Memory B cell (primary cell): ENCODE measurements around the gene GPC4.
"Not testable (repeated sequence)": the region's sequence is repeated elsewhere in the genome, so short reads cannot be mapped to it uniquely, and the experiment has no call there.

Experiments
- ATAC-seq: fragments of 150-1000 bp; cut with Tn5 transposase; 2 replicates; pipeline ENCODE4 v1.10.0; 2021; ENCODE audit warnings: low read depth, mild to moderate bottlenecking, moderate library complexity
- DNase-seq, 2 donors: peaks; one replicate each; pipeline ENCODE4 v3.0.0; 2022; ENCODE audit warnings: low spot score in 2 of 2
- H3K27ac Mint-ChIP-seq: one replicate; pipeline ENCODE4 v1.8.0; 2022; ENCODE audit warnings: mild to moderate bottlenecking, moderate library complexity, mixed read lengths
- H3K27me3 Mint-ChIP-seq: one replicate; pipeline ENCODE4 v1.8.0; 2022; ENCODE audit warnings: mixed read lengths
- H3K36me3 Mint-ChIP-seq: one replicate; pipeline ENCODE4 v1.8.0; 2022; ENCODE audit warnings: mild to moderate bottlenecking, mixed read lengths
- H3K4me1 Mint-ChIP-seq: one replicate; pipeline ENCODE4 v1.8.0; 2022; ENCODE audit warnings: mixed read lengths
- H3K4me3 Mint-ChIP-seq: one replicate; pipeline ENCODE4 v1.8.0; 2022; ENCODE audit warnings: mild to moderate bottlenecking, moderate library complexity, mixed read lengths
- H3K9me3 Mint-ChIP-seq: one replicate; pipeline ENCODE4 v1.8.0; 2022; ENCODE audit warnings: mixed read lengths

The GPC4 gene

GRCh38 chrX:133290076-133290475 is 125.2 kb downstream of the GPC4 start:
- Mint-ChIP-seq H3K36me3 (no peaks in the 10 kb centered on the region), H3K9me3 (peaks cover 2% of the 10 kb centered on the region), H3K4me1 (no peaks in the 10 kb centered on the region), H3K27me3 (no peaks in the 10 kb centered on the region), H3K27ac (no peak overlapping the region), H3K4me3 (no peak overlapping the region)
- ATAC-seq (no peak), DNase-seq (no peak)

DNA sequence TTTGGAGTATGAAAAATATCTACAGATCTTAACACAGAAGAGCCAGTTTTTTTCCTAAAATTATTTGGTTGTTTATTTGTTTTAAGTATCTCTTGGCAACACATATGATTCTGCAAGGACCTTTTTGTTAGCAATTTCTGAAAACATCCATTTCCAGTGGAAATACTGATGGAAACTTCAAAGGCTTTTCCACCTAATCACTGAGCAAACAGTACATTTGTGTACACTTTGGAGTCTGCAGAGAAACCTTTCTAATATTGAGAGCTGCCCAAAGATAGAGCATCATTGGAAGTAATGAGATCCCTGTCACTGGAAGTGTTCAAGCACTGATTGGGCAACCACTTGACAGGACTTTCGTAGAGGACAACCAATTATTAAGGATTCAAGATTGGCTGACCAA is 127.4 kb downstream of the GPC4 start:
- Mint-ChIP-seq H3K4me3 (no peak overlapping the region), H3K27ac (no peak overlapping the region)
- no peak for ATAC-seq

DNA sequence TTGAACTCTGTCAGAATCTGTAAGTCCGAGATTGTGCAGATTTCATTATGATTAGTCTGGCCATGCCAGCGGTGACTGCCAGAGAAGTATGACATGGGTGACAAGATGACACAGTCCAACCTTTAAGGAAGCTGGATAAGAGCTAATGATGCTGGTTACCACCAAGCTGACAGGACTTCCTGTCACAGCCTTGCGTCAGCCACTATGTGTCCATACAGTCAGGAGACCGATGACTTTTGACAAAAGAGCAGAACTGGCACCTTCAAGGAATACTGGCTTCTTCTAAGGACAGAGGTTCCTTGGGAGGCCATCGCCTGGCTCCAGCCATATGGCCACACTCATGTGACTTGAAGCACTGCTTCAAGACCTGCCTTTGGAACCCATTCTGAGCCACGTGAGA is 129.9 kb downstream of the GPC4 start:
- Mint-ChIP-seq H3K27me3 (no peaks in the 10 kb centered on the region), H3K4me1 (no peaks in the 10 kb centered on the region), H3K27ac (no peak overlapping the region), H3K9me3 (peaks cover 3% of the 10 kb centered on the region), H3K36me3 (no peaks in the 10 kb centered on the region), H3K4me3 (no peak overlapping the region)
- DNase-seq (no peak), ATAC-seq (no peak)

More for the DNA sequence above, 127.4 kb downstream of the GPC4 start:
- no peaks in the 10 kb centered on the region for H3K27me3 Mint-ChIP-seq
- H3K9me3 Mint-ChIP-seq = no peaks in the 10 kb centered on the region
- no peaks in the 10 kb centered on the region for H3K4me1 Mint-ChIP-seq
- no peaks in the 10 kb centered on the region for H3K36me3 Mint-ChIP-seq
- DNase-seq = no peak

DNA sequence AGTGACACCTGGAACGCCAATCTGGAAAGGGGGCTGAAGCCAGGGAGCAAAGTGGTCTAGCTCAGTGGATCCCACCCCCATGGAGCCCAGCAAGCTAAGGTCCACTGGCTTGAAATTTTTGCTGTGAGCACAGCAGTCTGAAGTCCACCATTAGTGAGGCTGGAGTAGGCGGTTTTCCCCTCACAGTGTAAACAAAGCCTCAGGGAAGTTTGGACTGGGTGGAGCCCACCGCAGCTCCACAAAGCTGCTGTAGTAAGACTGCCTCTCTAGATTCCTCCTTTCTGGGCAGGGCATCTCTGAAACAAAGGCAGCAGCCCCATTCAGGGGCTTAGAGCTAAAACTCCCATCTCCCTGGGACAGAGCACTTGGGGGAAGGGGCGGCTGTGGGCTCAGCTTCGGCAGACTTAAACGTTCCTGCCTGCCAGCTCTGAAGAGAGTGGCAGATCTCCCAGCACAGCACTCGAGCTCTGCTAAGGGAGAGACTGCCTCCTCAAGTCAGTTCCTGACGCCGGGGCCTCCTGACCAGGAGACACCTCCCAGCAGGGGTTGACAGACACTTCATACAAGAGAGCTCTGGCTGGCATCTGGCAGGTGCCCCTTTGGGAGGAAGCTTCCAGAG is 136.1 kb downstream of the GPC4 start:
- H3K9me3 Mint-ChIP-seq, H3K36me3 Mint-ChIP-seq, H3K4me3 Mint-ChIP-seq, H3K27ac Mint-ChIP-seq, H3K4me1 Mint-ChIP-seq, ATAC-seq, H3K27me3 Mint-ChIP-seq, DNase-seq: not testable (repeated sequence)

GRCh38 chrX:133273180-133273579 is 142.1 kb downstream of the GPC4 start:
- no peaks in the 10 kb centered on the region for H3K36me3 Mint-ChIP-seq
- no peaks in the 10 kb centered on the region for H3K4me1 Mint-ChIP-seq
- DNase-seq (no peak), ATAC-seq (no peak)
- no peaks in the 10 kb centered on the region for H3K27me3 Mint-ChIP-seq
- H3K9me3 Mint-ChIP-seq = no peaks in the 10 kb centered on the region
- no peak overlapping the region for H3K27ac Mint-ChIP-seq
- no peak overlapping the region for H3K4me3 Mint-ChIP-seq

- Mint-ChIP-seq H3K4me3 (no peak overlapping the region), H3K4me1 (no peaks in the 10 kb centered on the region), H3K9me3 (no peaks in the 10 kb centered on the region), H3K36me3 (no peaks in the 10 kb centered on the region), H3K27me3 (no peaks in the 10 kb centered on the region), H3K27ac (no peak overlapping the region)
- DNase-seq (no peak), ATAC-seq (no peak)
Measured at GRCh38 chrX:133269168-133269567, 146.1 kb downstream of the GPC4 start.

DNA sequence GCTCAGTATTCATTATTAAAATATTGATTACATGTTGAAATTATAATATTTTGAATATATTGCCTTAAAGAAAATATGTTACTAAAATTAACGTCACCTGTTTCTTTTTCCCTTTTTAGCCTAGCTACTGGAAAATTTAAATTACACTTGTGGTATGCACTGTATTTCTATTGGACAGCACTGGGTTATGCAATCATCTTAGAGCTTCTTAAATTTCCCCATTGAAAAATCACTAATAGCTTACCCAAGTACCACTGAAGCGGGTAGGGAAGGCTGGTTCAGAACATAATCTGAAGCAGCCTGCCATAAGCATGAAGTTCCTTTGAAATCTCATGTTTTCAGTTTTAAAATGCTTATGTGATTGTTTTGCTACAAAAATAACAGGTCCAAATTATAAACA is 147.7 kb downstream of the GPC4 start:
- Mint-ChIP-seq H3K27me3 (no peaks in the 10 kb centered on the region), H3K36me3 (no peaks in the 10 kb centered on the region), H3K27ac (no peak overlapping the region), H3K9me3 (no peaks in the 10 kb centered on the region), H3K4me1 (no peaks in the 10 kb centered on the region), H3K4me3 (no peak overlapping the region)
- DNase-seq (no peak), ATAC-seq (no peak)

DNA sequence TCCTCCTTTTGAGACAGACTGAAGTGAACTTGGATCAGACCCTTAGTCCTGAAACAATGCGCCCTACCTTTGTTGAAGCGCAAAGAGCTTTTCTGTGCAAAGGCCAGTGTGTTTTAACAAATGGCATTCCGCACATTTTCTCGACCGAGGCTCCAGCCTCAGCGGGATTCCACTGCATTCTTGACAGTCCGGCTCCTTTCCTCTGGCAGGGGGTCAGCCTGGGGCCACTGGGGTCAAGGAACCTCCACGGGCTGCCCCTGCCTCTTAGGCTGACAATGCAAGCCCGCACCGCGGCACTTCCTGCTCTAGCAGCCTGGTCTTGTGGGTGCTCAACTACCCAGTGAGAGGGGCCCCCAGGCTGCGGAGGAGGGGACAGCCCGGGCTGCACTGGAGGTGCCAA is 150.0 kb downstream of the GPC4 start:
- no peaks in the 10 kb centered on the region for H3K4me1 Mint-ChIP-seq
- DNase-seq (no peak), ATAC-seq (no peak)
- no peaks in the 10 kb centered on the region for H3K27me3 Mint-ChIP-seq
- no peak overlapping the region for H3K4me3 Mint-ChIP-seq
- H3K9me3 Mint-ChIP-seq = no peaks in the 10 kb centered on the region
- no peak overlapping the region for H3K27ac Mint-ChIP-seq
- H3K36me3 Mint-ChIP-seq = no peaks in the 10 kb centered on the region

- Mint-ChIP-seq H3K4me1 (no peaks in the 10 kb centered on the region), H3K4me3 (no peak overlapping the region), H3K27ac (no peak overlapping the region), H3K27me3 (no peaks in the 10 kb centered on the region), H3K9me3 (no peaks in the 10 kb centered on the region), H3K36me3 (no peaks in the 10 kb centered on the region)
- ATAC-seq (no peak), DNase-seq (no peak)
Measured at GRCh38 chrX:133258481-133258880, 156.8 kb downstream of the GPC4 start.

DNA sequence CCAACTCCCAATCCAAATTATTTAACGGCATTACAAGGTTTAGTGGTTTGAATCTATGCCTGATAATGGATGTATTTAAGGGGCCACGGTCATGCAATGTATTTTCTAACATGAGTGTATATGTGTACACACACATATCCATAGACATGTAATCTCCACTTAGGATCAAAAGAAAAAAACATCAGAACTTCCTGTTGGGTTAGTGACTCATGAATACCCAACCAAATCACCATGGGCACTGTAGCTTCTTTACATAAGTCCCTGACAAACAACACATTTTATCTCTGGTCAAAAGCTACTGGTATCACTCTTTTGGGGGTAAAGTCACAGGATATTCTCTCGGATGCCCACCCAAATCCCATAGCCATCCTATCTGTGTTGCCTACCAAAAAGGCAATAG is 160.6 kb downstream of the GPC4 start:
- ATAC-seq (no peak), DNase-seq (no peak)
- H3K36me3 Mint-ChIP-seq = no peaks in the 10 kb centered on the region
- H3K9me3 Mint-ChIP-seq = no peaks in the 10 kb centered on the region
- no peaks in the 10 kb centered on the region for H3K27me3 Mint-ChIP-seq
- no peak overlapping the region for H3K27ac Mint-ChIP-seq
- no peaks in the 10 kb centered on the region for H3K4me1 Mint-ChIP-seq
- no peak overlapping the region for H3K4me3 Mint-ChIP-seq

GRCh38 chrX:133251204-133251603 is 164.1 kb downstream of the GPC4 start:
- DNase-seq (no peak), ATAC-seq (no peak)
- Mint-ChIP-seq H3K4me3 (no peak overlapping the region), H3K36me3 (no peaks in the 10 kb centered on the region), H3K9me3 (no peaks in the 10 kb centered on the region), H3K27me3 (no peaks in the 10 kb centered on the region), H3K4me1 (no peaks in the 10 kb centered on the region), H3K27ac (no peak overlapping the region)

- Mint-ChIP-seq H3K27me3 (no peaks in the 10 kb centered on the region), H3K27ac (no peak overlapping the region), H3K4me3 (no peak overlapping the region), H3K4me1 (no peaks in the 10 kb centered on the region), H3K36me3 (no peaks in the 10 kb centered on the region), H3K9me3 (no peaks in the 10 kb centered on the region)
- no peak for DNase-seq
- ATAC-seq = no peak
Measured at GRCh38 chrX:133250184-133251100, 164.8 kb downstream of the GPC4 start.
